Measurements from ENCODE around the gene OR12D1. TPM values are rescaled to one million over a fixed set of nuclear protein-coding genes. Genes with fewer than 3 reads are reported as not detected.

The OR12D1 gene
- total and polyA plus RNA-seq, 4 donors: not detected

GRCh38 chr6:29451471-29452193 is 36.9 kb downstream of the OR12D1 start:
- Histone ChIP-seq H3K36me3 (ENCODE audit: control insufficient read depth in 1 of 2, insufficient read depth in 2 of 2, low read length in 1 of 2) (no peaks in the 10 kb centered on the region), H3K4me1 (ENCODE audit: control insufficient read depth in 1 of 2, insufficient read depth in 2 of 2, low read length in 2 of 2) (no peaks in the 10 kb centered on the region), H3K27ac (ENCODE audit: low read depth in 1 of 2, low read length in 2 of 2) (no peak overlapping the region), H3K4me3 (ENCODE audit: low read length in 2 of 2) (no peak overlapping the region), H3K27me3 (ENCODE audit: control insufficient read depth in 1 of 2, insufficient read depth in 2 of 2, low read length in 1 of 2) (no peaks in the 10 kb centered on the region), H3K9me3 (ENCODE audit: control insufficient read depth, low read length) (peaks cover 1% of the 10 kb centered on the region)
- DNase-seq (no peak), ATAC-seq (ENCODE audit: low FRiP score) (no peak)
- intact Hi-C loops (cut with DNase I): no loop called here
- WGBS, 2 donors: 58% methylated on average over 3 of the region's 3 CpGs

GRCh38 chr6:29456971-29457370 is 42.2 kb downstream of the OR12D1 start, which contains the start of the genes OR11A1 and OR2H1:
OR11A1 (minus strand) TSS chr6:29457071; CDS start chr6:29427641, 29,430 bp downstream.
OR2H1 (plus strand) TSS chr6:29457155; CDS start chr6:29461770, 4,615 bp downstream.
- Histone ChIP-seq H3K27me3 (ENCODE audit: control insufficient read depth in 1 of 2, insufficient read depth in 2 of 2, low read length in 1 of 2) (no peaks in the 10 kb centered on the region), H3K4me1 (ENCODE audit: control insufficient read depth in 1 of 2, insufficient read depth in 2 of 2, low read length in 2 of 2) (no peaks in the 10 kb centered on the region), H3K27ac (ENCODE audit: low read depth in 1 of 2, low read length in 2 of 2) (no peak within 1 kb of the TSS), H3K9me3 (ENCODE audit: control insufficient read depth, low read length) (no peaks in the 10 kb centered on the region), H3K36me3 (ENCODE audit: control insufficient read depth in 1 of 2, insufficient read depth in 2 of 2, low read length in 1 of 2) (no peaks in the 10 kb centered on the region), H3K4me3 (ENCODE audit: low read length in 2 of 2) (no peak within 1 kb of the TSS)
- WGBS, 2 donors: 55 to 68% methylated on average over 2 of the region's 2 CpGs
- ATAC-seq (ENCODE audit: low FRiP score): no peak
- intact Hi-C loops (cut with DNase I): no loop called here
- DNase-seq: no peak

DNA sequence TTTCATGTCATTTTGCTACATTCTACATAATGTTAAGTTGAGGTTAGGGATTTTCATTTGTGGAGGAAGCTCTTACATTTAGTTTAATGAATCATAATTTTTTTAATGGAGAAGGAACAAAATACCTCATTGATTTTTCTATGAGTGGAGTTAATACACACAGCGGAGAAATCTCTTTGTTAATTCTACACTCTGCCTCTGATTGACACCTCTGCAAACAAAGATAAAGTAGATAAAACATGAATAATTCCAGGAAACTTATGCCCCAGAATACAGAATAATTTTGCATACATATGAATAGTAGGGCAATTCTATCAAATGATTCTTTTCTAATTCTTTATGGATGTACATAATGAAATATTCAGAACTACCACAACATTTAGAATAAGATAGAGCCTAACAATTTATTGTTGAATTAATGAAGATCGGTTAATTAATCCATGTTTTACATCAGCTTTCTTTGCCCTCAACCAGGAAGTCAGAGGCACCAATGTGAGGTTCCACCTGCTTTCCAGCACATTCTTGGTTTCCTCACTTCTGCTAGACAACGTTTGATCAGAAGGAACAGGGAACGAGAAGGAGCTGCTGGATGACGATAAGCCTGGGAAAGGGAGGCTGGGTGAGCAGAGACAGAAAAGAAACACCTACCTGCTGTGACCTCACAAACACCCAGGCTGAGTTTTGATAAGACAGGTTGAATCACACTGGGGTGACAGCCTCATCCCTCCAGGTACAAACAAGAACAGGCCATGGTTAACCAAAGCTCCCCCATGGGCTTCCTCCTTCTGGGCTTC is 46.5 kb downstream of the OR12D1 start:
- intact Hi-C loops (cut with DNase I): no loop called here
- Histone ChIP-seq H3K9me3 (ENCODE audit: control insufficient read depth, low read length) (no peaks in the 10 kb centered on the region), H3K4me1 (ENCODE audit: control insufficient read depth in 1 of 2, insufficient read depth in 2 of 2, low read length in 2 of 2) (no peaks in the 10 kb centered on the region), H3K27ac (ENCODE audit: low read depth in 1 of 2, low read length in 2 of 2) (no peak overlapping the region), H3K4me3 (ENCODE audit: low read length in 2 of 2) (no peak overlapping the region), H3K27me3 (ENCODE audit: control insufficient read depth in 1 of 2, insufficient read depth in 2 of 2, low read length in 1 of 2) (peaks cover 0 to 2% of the 10 kb centered on the region in 2 donors), H3K36me3 (ENCODE audit: control insufficient read depth in 1 of 2, insufficient read depth in 2 of 2, low read length in 1 of 2) (no peaks in the 10 kb centered on the region)
- WGBS, 2 donors: 73 to 94% methylated on average over 5 of the region's 5 CpGs
- DNase-seq: no peak
- no peak for ATAC-seq (ENCODE audit: low FRiP score)

- intact Hi-C loops (cut with DNase I): no loop called here
Measured at GRCh38 chr6:29462022-29462421, 47.3 kb downstream of the OR12D1 start.

DNA sequence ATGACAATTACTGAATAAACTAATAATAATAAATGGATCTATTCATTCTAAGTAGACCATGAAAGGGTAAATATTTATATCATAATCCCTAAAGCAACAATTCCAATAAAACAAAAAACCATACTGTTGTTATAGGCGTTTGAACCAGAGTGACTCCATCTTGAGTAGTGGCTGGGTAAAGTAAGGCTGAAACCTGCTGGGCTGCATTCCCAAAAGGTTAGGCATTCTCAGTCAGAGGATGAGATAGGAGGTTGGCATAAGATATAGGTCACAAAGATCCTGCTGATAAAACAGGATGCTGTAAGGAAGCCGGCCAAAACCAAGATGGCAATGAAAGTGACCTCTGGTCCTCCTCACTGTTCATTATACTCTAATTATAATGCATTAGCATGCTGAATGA is 50.6 kb downstream of the OR12D1 start:
- no peaks in the 10 kb centered on the region for H3K4me1 ChIP-seq (ENCODE audit: control insufficient read depth in 1 of 2, insufficient read depth in 2 of 2, low read length in 2 of 2)
- no peaks in the 10 kb centered on the region for H3K36me3 ChIP-seq (ENCODE audit: control insufficient read depth in 1 of 2, insufficient read depth in 2 of 2, low read length in 1 of 2)
- H3K27me3 ChIP-seq (ENCODE audit: control insufficient read depth in 1 of 2, insufficient read depth in 2 of 2, low read length in 1 of 2): peaks cover 0 to 2% of the 10 kb centered on the region in 2 donors
- ATAC-seq (ENCODE audit: low FRiP score): no peak
- DNase-seq: no peak
- H3K27ac ChIP-seq (ENCODE audit: low read depth in 1 of 2, low read length in 2 of 2): no peak overlapping the region
- intact Hi-C loops (cut with DNase I): no loop called here
- H3K9me3 ChIP-seq (ENCODE audit: control insufficient read depth, low read length): no peaks in the 10 kb centered on the region
- WGBS, 2 donors: 64 to 79% methylated on average over 2 of the region's 2 CpGs
- no peak overlapping the region for H3K4me3 ChIP-seq (ENCODE audit: low read length in 2 of 2)

More at GRCh38 chr6:29462022-29462421, 47.3 kb downstream of the OR12D1 start:
- no peak overlapping the region for H3K27ac ChIP-seq (ENCODE audit: low read depth in 1 of 2, low read length in 2 of 2)
- ATAC-seq (ENCODE audit: low FRiP score): no peak
- H3K36me3 ChIP-seq (ENCODE audit: control insufficient read depth in 1 of 2, insufficient read depth in 2 of 2, low read length in 1 of 2): no peaks in the 10 kb centered on the region
- no peak overlapping the region for H3K4me3 ChIP-seq (ENCODE audit: low read length in 2 of 2)
- no peak for DNase-seq
- H3K9me3 ChIP-seq (ENCODE audit: control insufficient read depth, low read length): no peaks in the 10 kb centered on the region
- WGBS, 2 donors: 78 to 81% methylated on average over 6 of the region's 6 CpGs
- no peaks in the 10 kb centered on the region for H3K4me1 ChIP-seq (ENCODE audit: control insufficient read depth in 1 of 2, insufficient read depth in 2 of 2, low read length in 2 of 2)
- H3K27me3 ChIP-seq (ENCODE audit: control insufficient read depth in 1 of 2, insufficient read depth in 2 of 2, low read length in 1 of 2): peaks cover 0 to 2% of the 10 kb centered on the region in 2 donors

DNA sequence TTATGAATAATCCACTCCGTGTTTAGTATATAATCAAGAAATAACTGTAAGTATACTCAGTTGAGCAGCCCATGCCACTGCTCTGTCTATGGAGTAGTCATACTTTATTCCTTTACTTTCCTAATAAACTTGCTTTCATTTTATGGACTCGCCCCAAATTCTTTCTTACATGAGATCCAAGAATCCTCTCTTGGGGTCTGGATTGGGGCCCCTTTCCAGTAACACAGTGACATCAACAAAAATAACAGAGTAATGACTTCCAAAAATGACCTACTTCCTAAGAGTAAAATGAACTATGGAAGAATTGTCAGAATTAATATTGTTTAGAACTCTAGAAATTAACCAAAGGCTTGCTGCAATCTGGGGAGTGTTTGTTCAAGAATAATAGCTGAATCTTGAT is 51.1 kb downstream of the OR12D1 start:
- intact Hi-C loops (cut with DNase I): no loop called here
- no peak for DNase-seq
- Histone ChIP-seq H3K36me3 (ENCODE audit: control insufficient read depth in 1 of 2, insufficient read depth in 2 of 2, low read length in 1 of 2) (no peaks in the 10 kb centered on the region), H3K27ac (ENCODE audit: low read depth in 1 of 2, low read length in 2 of 2) (no peak overlapping the region), H3K4me3 (ENCODE audit: low read length in 2 of 2) (no peak overlapping the region), H3K4me1 (ENCODE audit: control insufficient read depth in 1 of 2, insufficient read depth in 2 of 2, low read length in 2 of 2) (no peaks in the 10 kb centered on the region), H3K9me3 (ENCODE audit: control insufficient read depth, low read length) (no peaks in the 10 kb centered on the region), H3K27me3 (ENCODE audit: control insufficient read depth in 1 of 2, insufficient read depth in 2 of 2, low read length in 1 of 2) (peaks cover 0 to 2% of the 10 kb centered on the region in 2 donors)
- no peak for ATAC-seq (ENCODE audit: low FRiP score)
- WGBS, 2 donors: 58 to 71% methylated on average over 2 of the region's 2 CpGs

GRCh38 chr6:29466241-29466640 is 51.5 kb downstream of the OR12D1 start:
- H3K9me3 ChIP-seq (ENCODE audit: control insufficient read depth, low read length): no peaks in the 10 kb centered on the region
- WGBS, 2 donors: 46 to 75% methylated on average over 6 of the region's 6 CpGs
- H3K27me3 ChIP-seq (ENCODE audit: control insufficient read depth in 1 of 2, insufficient read depth in 2 of 2, low read length in 1 of 2): peaks cover 0 to 2% of the 10 kb centered on the region in 2 donors
- no peak overlapping the region for H3K27ac ChIP-seq (ENCODE audit: low read depth in 1 of 2, low read length in 2 of 2)
- ATAC-seq (ENCODE audit: low FRiP score) (no peak), DNase-seq (no peak)
- no peaks in the 10 kb centered on the region for H3K4me1 ChIP-seq (ENCODE audit: control insufficient read depth in 1 of 2, insufficient read depth in 2 of 2, low read length in 2 of 2)
- no peaks in the 10 kb centered on the region for H3K36me3 ChIP-seq (ENCODE audit: control insufficient read depth in 1 of 2, insufficient read depth in 2 of 2, low read length in 1 of 2)
- intact Hi-C loops (cut with DNase I): no loop called here
- H3K4me3 ChIP-seq (ENCODE audit: low read length in 2 of 2): no peak overlapping the region

All from aorta (tissue), 5 donors.